HCT116 (cell line): ENCODE data around the gene EGFL7. TPM values are rescaled to one million over a fixed set of nuclear protein-coding genes. Genes with fewer than 3 reads are reported as not detected.
A peak's percentile ranks its signal among the peaks of the same experiment; 100 is the strongest.

Experiments
- ATAC-seq: fragments of 200-7000 bp; cut with Tn5 transposase; 2 replicates; pipeline ENCODE4 v1.9.1; 2020; ENCODE audit warnings: mild to moderate bottlenecking, moderate library complexity
- BruUV-seq: library from RNA; stranded (reverse); fragments of 400-500 nt; replicated peaks from 2 replicates; lab custom pipeline; 2021; lab: Mats Ljungman, UMichigan
- CTCF ChIA-PET: fragments of 300-600 bp; sonication (Branson Sonifier 250); formaldehyde crosslinking; loops from one replicate; lab custom pipeline; 2021; ENCODE audit warnings: antibody characterized with exemption; lab: Charles Lee
- POLR2A ChIA-PET: fragments of 300-600, 350-600 bp; sonication (Branson Sonifier 250); formaldehyde crosslinking; loops from one replicate; lab custom pipeline; 2021; ENCODE audit warnings: antibody characterized with exemption; lab: Charles Lee
- RAD21 ChIA-PET, 2 experiments: fragments of 300-600 bp; sonication (Branson Sonifier 250); formaldehyde crosslinking; loops; one replicate each; lab custom pipeline; 2023; ENCODE audit warnings: low total read pairs in 2 of 2; ENCODE audit not compliant: uncharacterized antibody in 2 of 2, unreplicated experiment in 2 of 2, low non-redundant PET in 1 of 2; lab: Charles Lee
- DNase-seq: peaks from one replicate; pipeline ENCODE4 v3.0.0-alpha.2; 2010; ENCODE audit warnings: low read depth, low spot score
- H2AFZ ChIP-seq: fragments of 200-600 bp; shearing (Covaris generic), sonication (generic); 2 replicates; pipeline ENCODE4 v1.6.1; 2017; ENCODE audit warnings: low read depth, mixed run types, mixed read lengths, antibody characterized with exemption, low read length; ENCODE audit not compliant: poor library complexity, severe bottlenecking
- H3K27ac ChIP-seq: 2 replicates; pipeline ENCODE4 v1.5.1; 2012; ENCODE audit warnings: low read depth, low read length
- H3K27me3 ChIP-seq: fragments of 200-600 bp; sonication (generic); 2 replicates; pipeline ENCODE4 v1.6.1; 2016; ENCODE audit warnings: mixed run types, low read length, mixed read lengths; ENCODE audit not compliant: insufficient read depth
- H3K36me3 ChIP-seq, 2 experiments: fragments of 200-500 bp in 1 of 2; fragments of 200-600 bp in 1 of 2; sonication (Bioruptor generic) in 1 of 2; sonication (generic) in 1 of 2; 2 replicates each; pipeline versions ENCODE4 v1.5.1 to v1.6.1; 2014 to 2016; ENCODE audit warnings: low read length in 2 of 2, inconsistent platforms in 1 of 2, mixed read lengths in 1 of 2, mixed run types in 1 of 2; ENCODE audit not compliant: insufficient read depth in 2 of 2, control insufficient read depth in 1 of 2
- H3K4me1 ChIP-seq, 2 experiments: fragments of 200-600 bp in 1 of 2; sonication (generic) in 1 of 2; 2 replicates each; pipeline versions ENCODE4 v1.5.1 to v1.6.1; 2012 to 2017; ENCODE audit warnings: low read length in 2 of 2, inconsistent platforms in 1 of 2, mild to moderate bottlenecking in 1 of 2, mixed read lengths in 1 of 2, mixed run types in 1 of 2, moderate library complexity in 1 of 2; ENCODE audit not compliant: insufficient read depth in 2 of 2, control insufficient read depth in 1 of 2
- H3K4me2 ChIP-seq: fragments of 200-600 bp; sonication (generic); 2 replicates; pipeline ENCODE4 v1.6.1; 2017; ENCODE audit warnings: mixed run types, low read length, mixed read lengths
- H3K4me3 ChIP-seq, 2 experiments: fragments of 200-600 bp in 1 of 2; sonication (generic) in 1 of 2; replicated peaks in 1 of 2; 2 replicates each; pipeline ENCODE4 v1.5.1; 2011 to 2016; ENCODE audit warnings: low read length in 2 of 2, control low read depth in 1 of 2, low read depth in 1 of 2, mild to moderate bottlenecking in 1 of 2, mixed read lengths in 1 of 2, mixed run types in 1 of 2
- H3K79me2 ChIP-seq: fragments of 200-600 bp; sonication (generic); 2 replicates; pipeline ENCODE4 v1.6.1; 2017; ENCODE audit warnings: mild to moderate bottlenecking, mixed run types, low read length, moderate library complexity, mixed read lengths; ENCODE audit not compliant: insufficient read depth
- H3K9ac ChIP-seq: fragments of 200-600 bp; sonication (generic); 2 replicates; pipeline ENCODE4 v1.6.1; 2016; ENCODE audit warnings: low read length, mixed read lengths
- H3K9me2 ChIP-seq: fragments of 200-600 bp; sonication (generic), shearing (Covaris generic); 2 replicates; pipeline ENCODE4 v1.6.1; 2017; ENCODE audit warnings: mixed run types, mild to moderate bottlenecking, moderate library complexity; ENCODE audit not compliant: insufficient read depth
- H3K9me3 ChIP-seq, 2 experiments: fragments of 200-500 bp in 1 of 2; fragments of 200-600 bp in 1 of 2; sonication (Bioruptor generic) in 1 of 2; sonication (generic) in 1 of 2; 2 replicates each; pipeline ENCODE4 v1.6.1; 2014 to 2017; ENCODE audit warnings: low read length in 2 of 2, mixed read lengths in 2 of 2, inconsistent platforms in 1 of 2, low read depth in 1 of 2, mild to moderate bottlenecking in 1 of 2, mixed run types in 1 of 2, moderate library complexity in 1 of 2; ENCODE audit not compliant: control insufficient read depth in 1 of 2, insufficient read depth in 1 of 2
- H4K20me1 ChIP-seq: fragments of 200-600 bp; sonication (generic), shearing (Covaris generic); 2 replicates; pipeline ENCODE4 v1.6.1; 2017; ENCODE audit warnings: mixed run types, mild to moderate bottlenecking, moderate library complexity; ENCODE audit not compliant: insufficient read depth
- ATF3 ChIP-seq: IDR thresholded peaks from 2 replicates; pipeline ENCODE4 v1.6.1; 2012
- CEBPB ChIP-seq: IDR thresholded peaks from 2 replicates; pipeline ENCODE4 v1.6.1; 2012; ENCODE audit warnings: low read depth
- CTCF ChIP-seq, 3 experiments: fragments of 200-600 bp in 1 of 3; sonication (generic) in 1 of 3; IDR thresholded peaks in 2 of 3; conservative IDR thresholded peaks in 1 of 3; 2 replicates each; pipeline ENCODE4 v1.5.1; 2012 to 2017; ENCODE audit warnings: low read depth in 2 of 3, low read length in 2 of 3, antibody characterized with exemption in 1 of 3, borderline replicate concordance in 1 of 3, control low read depth in 1 of 3, mild to moderate bottlenecking in 1 of 3, mixed read lengths in 1 of 3, mixed run types in 1 of 3, moderate library complexity in 1 of 3; ENCODE audit not compliant: insufficient read depth in 1 of 3
- ELF1 ChIP-seq: IDR thresholded peaks from 2 replicates; pipeline ENCODE4 v1.6.1; 2012; ENCODE audit warnings: low read depth, borderline replicate concordance
- FOSL1 ChIP-seq: IDR thresholded peaks from 2 replicates; pipeline ENCODE4 v1.6.1; 2012; ENCODE audit warnings: low read depth
- JUND ChIP-seq: IDR thresholded peaks from 2 replicates; pipeline ENCODE4 v1.6.1; 2012
- MAX ChIP-seq: IDR thresholded peaks from 2 replicates; pipeline ENCODE4 v1.6.1; 2012
- POLR2AphosphoS5 ChIP-seq: IDR thresholded peaks from 2 replicates; pipeline ENCODE4 v1.6.1; 2011; ENCODE audit warnings: mild to moderate bottlenecking, low read depth, low read length, moderate library complexity
- RAD21 ChIP-seq: IDR thresholded peaks from 2 replicates; pipeline ENCODE4 v1.6.1; 2012; ENCODE audit warnings: low read depth, mild to moderate bottlenecking
- SP1 ChIP-seq: IDR thresholded peaks from 2 replicates; pipeline ENCODE4 v1.6.1; 2012; ENCODE audit warnings: low read depth
- SRF ChIP-seq: IDR thresholded peaks from 2 replicates; pipeline ENCODE4 v1.6.1; 2012; ENCODE audit warnings: low read depth
- TCF7L2 ChIP-seq: IDR thresholded peaks from 2 replicates; pipeline ENCODE4 v1.7.0; 2011; ENCODE audit warnings: borderline replicate concordance, inconsistent platforms; ENCODE audit not compliant: insufficient read depth, insufficient read length; ENCODE audit errors: extremely low read depth
- YY1 ChIP-seq: IDR thresholded peaks from 2 replicates; pipeline ENCODE4 v1.6.1; 2011; ENCODE audit warnings: low read length, low read depth, moderate library complexity, mild to moderate bottlenecking; ENCODE audit not compliant: insufficient replicate concordance; ENCODE audit errors: extremely low read depth
- ZBTB33 ChIP-seq: IDR thresholded peaks from 2 replicates; pipeline ENCODE4 v1.6.1; 2011; ENCODE audit warnings: mild to moderate bottlenecking, low read length, moderate library complexity; ENCODE audit not compliant: insufficient replicate concordance; ENCODE audit errors: extremely low read depth
- ZNF274 ChIP-seq: fragments of 200-500 bp; sonication (Bioruptor generic); IDR thresholded peaks from 2 replicates; pipeline ENCODE4 v1.6.1; 2014; ENCODE audit warnings: mild to moderate bottlenecking, low read depth, low read length, inconsistent platforms
- intact Hi-C: fragments of 100-400 bp; cut with micrococcal nuclease; formaldehyde crosslinking; loops from 2 replicates; pipeline ENCODE4 v1.10.0; 2022
- total RNA-seq: library from RNA; stranded (reverse); gene quantifications from one replicate; pipeline ENCODE4 v1.2.1, GENCODE V29; 2021; ENCODE audit not compliant: unreplicated experiment

EGFL7 gene
- total RNA-seq, 1 experiment from 2014 or later = 82.0 TPM

- H3K79me2 ChIP-seq = peaks cover 22% of the 10 kb centered on the region
- H3K36me3 ChIP-seq = peaks cover 0 to 7% of the 10 kb centered on the region in 2 experiments; a peak in 2 of 4 replicates
- TF ChIP-seq ATF3 (no peak), JUND (no peak), ELF1 (no peak), RAD21 (no peak)
- POLR2A ChIA-PET = interaction anchor here (1.5 kb wide), 1 partner anchor 10 kb away, joined by 3 read pairs; the partner anchor contains the start of gene AGPAT2
- CTCF ChIA-PET = interaction anchor here (0.8 kb wide), 1 partner anchor 16 kb away, joined by 3 read pairs; no protein-coding TSS in a partner anchor
- intact Hi-C loops = no loop called here
- H3K4me3 ChIP-seq = no peak overlapping the region
- ATAC-seq = no peak
- H3K27ac ChIP-seq = no peak overlapping the region
- no peak overlapping the region for H3K4me2 ChIP-seq
- no peaks in the 10 kb centered on the region for H4K20me1 ChIP-seq
- RAD21 ChIA-PET = no interaction called here
- no peak overlapping the region for H2AFZ ChIP-seq
- no peaks in the 10 kb centered on the region for H3K9me2 ChIP-seq
- no peak for DNase-seq
- H3K9me3 ChIP-seq = no peaks in the 10 kb centered on the region
- peaks cover 0 to 22% of the 10 kb centered on the region in 2 experiments; a peak in 1 of 4 replicates for H3K4me1 ChIP-seq
- H3K9ac ChIP-seq = no peak overlapping the region
- no TSS peak for BruUV-seq
- no peaks in the 10 kb centered on the region for H3K27me3 ChIP-seq
Observed at GRCh38 chr9:136676920-136677686, 14.4 kb downstream of the EGFL7 start.

GRCh38 chr9:136678034-136678433 lies 15.3 kb downstream of the EGFL7 start:
- ChIA-PET POLR2A (no interaction called here), CTCF (no interaction called here), RAD21 (no interaction called here)
- H3K9me2 ChIP-seq = no peaks in the 10 kb centered on the region
- DNase-seq = no peak
- intact Hi-C loops = no loop called here
- no peak for ATAC-seq
- peaks cover 0 to 12% of the 10 kb centered on the region in 2 experiments; a peak in 1 of 4 replicates for H3K4me1 ChIP-seq
- peak overlapping the region; percentile 14; the same call in 1 of the 2 replicates for H3K27ac ChIP-seq
- peaks cover 22% of the 10 kb centered on the region for H3K79me2 ChIP-seq
- no peak overlapping the region for H3K4me2 ChIP-seq
- no peaks in the 10 kb centered on the region for H3K9me3 ChIP-seq
- no peaks in the 10 kb centered on the region for H3K27me3 ChIP-seq
- no peak overlapping the region for H3K4me3 ChIP-seq
- H2AFZ ChIP-seq = no peak overlapping the region
- no peak overlapping the region for H3K9ac ChIP-seq
- peaks cover 0 to 7% of the 10 kb centered on the region in 2 experiments; a peak in 2 of 4 replicates for H3K36me3 ChIP-seq
- no peaks in the 10 kb centered on the region for H4K20me1 ChIP-seq
- no TSS peak for BruUV-seq
- no peak for TF ChIP-seq TCF7L2
- no peak for TF ChIP-seq SP1
- TF ChIP-seq CEBPB = no peak
- TF ChIP-seq YY1 = no peak
- TF ChIP-seq SRF = no peak
- TF ChIP-seq MAX = no peak
- TF ChIP-seq RAD21 = no peak
- TF ChIP-seq ZBTB33 = no peak
- no peak for TF ChIP-seq POLR2AphosphoS5
- no peak for TF ChIP-seq ZNF274
- TF ChIP-seq CTCF (IDR thresholded peaks at IDR 0.05 in 2 of 3, conservative IDR thresholded peaks at IDR 0.05 in 1 of 3; ENCODE audit: borderline replicate concordance in 1 of 3, insufficient read depth in 1 of 3, low read depth in 2 of 3, low read length in 2 of 3) = no peak
- no peak for TF ChIP-seq FOSL1
